ENCODE measurements around the gene IRS1. TPM values are rescaled to one million over a fixed set of nuclear protein-coding genes. Genes with fewer than 3 reads are reported as not detected.

Gene IRS1
- total RNA-seq, 1 experiment from 2014 or later = 15.0 TPM

DNA sequence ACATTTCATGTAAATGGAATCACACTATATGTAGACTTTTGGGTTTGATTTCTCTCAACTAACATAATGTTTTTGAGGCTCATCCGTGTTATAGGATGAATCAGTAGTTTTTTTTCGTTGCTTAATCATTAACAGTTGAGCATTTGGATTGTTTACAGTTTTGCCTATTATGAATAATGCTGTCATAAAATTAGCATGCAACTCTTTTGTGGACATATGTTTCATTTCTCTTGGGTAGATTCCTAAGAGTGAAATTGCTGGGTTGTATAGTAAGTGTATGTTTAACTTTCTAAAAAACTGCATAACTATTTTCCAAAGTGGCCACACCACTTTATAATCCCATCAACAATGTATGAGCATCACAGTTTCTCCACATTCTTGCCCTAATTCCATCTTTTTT is 28.6 kb upstream of the IRS1 start:
- Histone ChIP-seq H3K23ac (ENCODE audit: insufficient read length, low read depth, low read length) (no peak overlapping the region), H3K56ac (ENCODE audit: insufficient read length, low read depth, low read length) (no peak overlapping the region), H2BK12ac (ENCODE audit: insufficient read length, low read depth, low read length) (no peak overlapping the region), H4K91ac (ENCODE audit: insufficient read length, low read depth, low read length) (no peak overlapping the region), H3K27ac (ENCODE audit: insufficient read length, low read depth, low read length) (no peak overlapping the region), H3K4ac (ENCODE audit: low read depth, low read length) (no peak overlapping the region), H3K9me3 (ENCODE audit: control insufficient read depth, low read depth, low read length) (no peaks in the 10 kb centered on the region), H3K23me2 (ENCODE audit: insufficient read length, low read depth, low read length, poor library complexity, severe bottlenecking) (no peaks in the 10 kb centered on the region), H3K14ac (ENCODE audit: insufficient read depth, low read length) (no peak overlapping the region), H4K20me1 (ENCODE audit: control insufficient read depth, insufficient read depth, insufficient read length) (no peaks in the 10 kb centered on the region), H3K18ac (ENCODE audit: insufficient read length, low read depth, low read length) (no peak overlapping the region), H3K27me3 (ENCODE audit: insufficient read depth, low read length) (no peaks in the 10 kb centered on the region), H2BK5ac (ENCODE audit: insufficient read length, low read length) (no peak overlapping the region), H3T11ph (ENCODE audit: low read length) (no peak overlapping the region), H3K79me1 (ENCODE audit: insufficient read depth, low read depth, low read length, poor library complexity, severe bottlenecking) (no peaks in the 10 kb centered on the region), H3K79me2 (ENCODE audit: insufficient read depth, low read length) (no peaks in the 10 kb centered on the region), H3K9ac (ENCODE audit: extremely low read depth, insufficient read length, low read length) (no peak overlapping the region), H2AK5ac (ENCODE audit: insufficient read length, low read length) (no peak overlapping the region), H2BK15ac (ENCODE audit: low read depth, low read length) (no peak overlapping the region), H2AFZ (ENCODE audit: low read length) (no peak overlapping the region), H3K4me2 (ENCODE audit: insufficient read depth, insufficient read length, low read length) (no peak overlapping the region), H4K5ac (ENCODE audit: insufficient read length, low read depth, low read length) (no peak overlapping the region), H2BK120ac (ENCODE audit: low read depth, low read length, poor library complexity, severe bottlenecking) (no peak overlapping the region), H4K8ac (replicated peaks; ENCODE audit: insufficient read length, low read depth, low read length) (no peak overlapping the region), H2BK20ac (ENCODE audit: low read depth, low read length, poor library complexity, severe bottlenecking) (no peak overlapping the region), H3K4me1 (ENCODE audit: insufficient read depth, low read length) (no peaks in the 10 kb centered on the region)
- TF ChIP-seq CTCF (conservative IDR thresholded peaks at IDR 0.05) = no peak
- no peaks in the 10 kb centered on the region for H3K27me3 Mint-ChIP-seq (ENCODE audit: low read depth)
- peaks cover 3% of the 10 kb centered on the region in 2 experiments; a peak in 2 of 5 replicates for H3K9me3 Mint-ChIP-seq
- H3K36me3 Mint-ChIP-seq (ENCODE audit: insufficient read depth in 1 of 3, low read depth in 3 of 3) = no peaks in the 10 kb centered on the region
- H3K4me1 Mint-ChIP-seq = no peaks in the 10 kb centered on the region
- H3K4me3 Mint-ChIP-seq = no peak overlapping the region
- no peak for DNase-seq
- no peak overlapping the region for H3K27ac Mint-ChIP-seq
- WGBS (ENCODE audit: extremely low coverage, insufficient read length, low lambda C conversion rate) = no CpG with 5 or more reads among the region's 2 CpGs

Measured in H9 (cell line).